ENCODE results near the gene RAB30.
A peak's percentile ranks its signal among the peaks of the same experiment; 100 is the strongest.

RAB30 gene

DNA sequence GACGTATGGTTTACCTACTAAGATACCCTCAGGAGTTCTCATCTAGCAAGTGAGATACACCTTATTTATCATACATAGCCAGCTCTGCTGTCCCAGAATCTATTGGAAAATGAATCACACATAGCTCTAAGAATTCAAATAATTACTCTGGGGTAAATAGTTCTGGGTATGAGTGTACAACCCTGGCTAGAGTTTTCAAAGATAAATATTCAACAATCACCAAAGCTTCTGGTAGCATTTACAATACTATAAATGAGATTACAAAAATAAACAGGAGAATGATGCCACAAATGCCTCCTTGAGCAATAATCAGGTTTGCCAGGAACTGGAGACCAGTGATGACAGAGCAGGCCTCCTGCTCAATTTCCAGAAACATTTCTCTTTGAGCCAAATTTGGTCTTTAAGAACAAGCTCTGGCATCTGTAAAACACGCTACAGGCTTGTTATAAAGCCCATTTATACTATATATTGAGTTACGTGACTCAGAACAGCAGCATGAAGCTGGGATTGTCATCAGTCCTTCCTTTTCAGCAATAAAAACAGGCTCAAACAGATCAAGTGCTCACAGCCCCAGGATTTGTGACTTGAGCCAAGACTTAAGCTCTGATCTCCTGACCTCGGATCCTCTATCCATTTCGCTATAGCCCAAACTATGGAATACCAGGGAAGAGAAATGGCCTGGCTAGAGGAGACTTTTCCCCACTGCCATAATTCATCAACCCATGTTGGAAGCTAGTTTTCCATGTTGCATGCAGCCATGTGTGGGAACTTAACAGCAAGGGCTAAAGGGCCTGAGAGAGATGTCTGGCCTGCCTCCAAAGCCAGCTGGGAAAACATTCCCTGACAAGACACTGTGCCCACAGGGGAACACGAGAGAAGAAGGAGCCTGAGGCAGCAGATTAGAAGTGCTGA lies 19.7 kb downstream of the RAB30 start:
- Mint-ChIP-seq H3K27ac (peak overlapping the region; percentile 97), H3K27me3 (ENCODE audit: low read depth, poor library complexity) (peaks cover 8% of the 10 kb centered on the region), H3K9me3 (peaks cover 7% of the 10 kb centered on the region), H3K4me1 (peaks cover 60% of the 10 kb centered on the region), H3K4me3 (no peak overlapping the region), H3K36me3 (ENCODE audit: low read depth) (peaks cover 34% of the 10 kb centered on the region)
- peak; percentile 12 for DNase-seq
- TF ChIP-seq CTCF (IDR thresholded peaks at IDR 0.05), result no peak

GRCh38 chr11:83047515-83048225 lies 24.0 kb downstream of the RAB30 start:
- no peak for DNase-seq
- no peak overlapping the region for H3K4me3 Mint-ChIP-seq
- H3K36me3 Mint-ChIP-seq (ENCODE audit: low read depth), result peaks cover 17% of the 10 kb centered on the region
- no peak overlapping the region for H3K27ac Mint-ChIP-seq
- peaks cover 34% of the 10 kb centered on the region for H3K4me1 Mint-ChIP-seq
- peaks cover 11% of the 10 kb centered on the region for H3K27me3 Mint-ChIP-seq (ENCODE audit: low read depth, poor library complexity)
- TF ChIP-seq CTCF (IDR thresholded peaks at IDR 0.05), result no peak
- H3K9me3 Mint-ChIP-seq, result peaks cover 7% of the 10 kb centered on the region

- Mint-ChIP-seq H3K27ac (no peak overlapping the region), H3K9me3 (peaks cover 6% of the 10 kb centered on the region), H3K27me3 (ENCODE audit: low read depth, poor library complexity) (peaks cover 11% of the 10 kb centered on the region), H3K4me1 (peaks cover 24% of the 10 kb centered on the region), H3K4me3 (no peak overlapping the region), H3K36me3 (ENCODE audit: low read depth) (peaks cover 16% of the 10 kb centered on the region)
- no peak for DNase-seq
- no peak for TF ChIP-seq CTCF (IDR thresholded peaks at IDR 0.05)
Measured at GRCh38 chr11:83046621-83047172, 25.0 kb downstream of the RAB30 start.

GRCh38 chr11:83044958-83045712 lies 26.6 kb downstream of the RAB30 start:
- H3K4me3 Mint-ChIP-seq, result no peak overlapping the region
- H3K27me3 Mint-ChIP-seq (ENCODE audit: low read depth, poor library complexity), result peaks cover 11% of the 10 kb centered on the region
- H3K36me3 Mint-ChIP-seq (ENCODE audit: low read depth), result peaks cover 2% of the 10 kb centered on the region
- no peaks in the 10 kb centered on the region for H3K9me3 Mint-ChIP-seq
- H3K4me1 Mint-ChIP-seq, result peaks cover 19% of the 10 kb centered on the region
- peak overlapping the region; percentile 71 for H3K27ac Mint-ChIP-seq
- DNase-seq, result no peak
- no peak for TF ChIP-seq CTCF (IDR thresholded peaks at IDR 0.05)

- no peak overlapping the region for H3K27ac Mint-ChIP-seq
- no peaks in the 10 kb centered on the region for H3K9me3 Mint-ChIP-seq
- peaks cover 10% of the 10 kb centered on the region for H3K4me1 Mint-ChIP-seq
- no peak overlapping the region for H3K4me3 Mint-ChIP-seq
- no peak for TF ChIP-seq CTCF (IDR thresholded peaks at IDR 0.05)
- DNase-seq, result no peak
- H3K27me3 Mint-ChIP-seq (ENCODE audit: low read depth, poor library complexity), result peaks cover 2% of the 10 kb centered on the region
- H3K36me3 Mint-ChIP-seq (ENCODE audit: low read depth), result peaks cover 9% of the 10 kb centered on the region
Measured at GRCh38 chr11:83042964-83043711, 28.6 kb downstream of the RAB30 start.

Measured in nephron progenitor cell (in vitro differentiated cells).